IMR-90 (cell line): ENCODE measurements around the gene HNRNPR.

Experiments
- BHLHE40 ChIP-seq: fragments of 150-350 bp; IDR thresholded peaks from 2 replicates; pipeline ENCODE4 v1.6.1; 2016; ENCODE audit warnings: mild to moderate bottlenecking, low read depth, low read length
- CEBPB ChIP-seq: IDR thresholded peaks from 2 replicates; pipeline ENCODE4 v1.6.1; 2012; ENCODE audit warnings: low read depth, low read length, improper control_type of control experiment
- CTCF ChIP-seq: conservative IDR thresholded peaks from 2 replicates; pipeline ENCODE4 v1.5.1; 2012; ENCODE audit warnings: mild to moderate bottlenecking, low read depth, low read length, improper control_type of control experiment
- MAFK ChIP-seq: IDR thresholded peaks from 2 replicates; pipeline ENCODE4 v1.6.1; 2012; ENCODE audit warnings: low read depth, low read length, improper control_type of control experiment
- MXI1 ChIP-seq: IDR thresholded peaks from 2 replicates; pipeline ENCODE4 v1.6.1; 2012; ENCODE audit warnings: low read depth, mild to moderate bottlenecking, low read length, moderate library complexity, borderline replicate concordance
- NFE2L2 ChIP-seq: fragments of 150-350 bp; IDR thresholded peaks from 2 replicates; pipeline ENCODE4 v1.6.1; 2016; ENCODE audit warnings: low read depth, mild to moderate bottlenecking, low read length
- POLR2A ChIP-seq: IDR thresholded peaks from 2 replicates; pipeline ENCODE4 v1.6.1; 2012; ENCODE audit warnings: mild to moderate bottlenecking, low read depth, low read length
- RAD21 ChIP-seq: IDR thresholded peaks from 2 replicates; pipeline ENCODE4 v1.6.1; 2012; ENCODE audit warnings: low read length, improper control_type of control experiment
- SMC3 ChIP-seq: fragments of 150-350 bp; IDR thresholded peaks from 2 replicates; pipeline ENCODE4 v1.6.1; 2016; ENCODE audit warnings: low read depth, mild to moderate bottlenecking, antibody characterized with exemption, low read length, moderate library complexity
- USF2 ChIP-seq: fragments of 150-350 bp; IDR thresholded peaks from 2 replicates; pipeline ENCODE4 v1.6.1; 2017; ENCODE audit warnings: mild to moderate bottlenecking, antibody characterized with exemption, low read length, low read depth

DNA sequence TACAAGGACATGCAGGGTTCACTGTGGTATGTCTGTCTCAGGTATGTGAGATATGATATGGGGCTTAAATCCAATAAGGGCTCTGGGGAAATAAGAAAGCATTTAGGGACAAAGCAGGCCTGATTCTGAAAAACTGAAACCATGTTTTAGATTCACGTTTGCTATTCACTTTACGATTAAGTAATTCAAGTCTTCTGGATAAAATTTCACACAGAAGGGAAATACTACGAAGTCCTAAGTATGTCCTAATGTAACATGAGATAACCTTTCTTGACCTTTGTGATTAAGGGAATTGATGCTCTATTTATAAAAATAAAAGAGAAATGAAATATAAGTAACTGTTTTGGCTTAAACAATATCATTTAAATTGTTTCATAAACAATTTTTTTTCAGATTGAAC is 55.4 kb downstream of the HNRNPR start:
- TF ChIP-seq CTCF (no peak), POLR2A (no peak), MXI1 (no peak), MAFK (no peak), BHLHE40 (no peak), NFE2L2 (no peak), SMC3 (no peak), USF2 (no peak), RAD21 (no peak), CEBPB (no peak)
